Spleen (tissue), 11 donors: ENCODE data around the gene C20orf204. TPM values are rescaled to one million over a fixed set of nuclear protein-coding genes. Genes with fewer than 3 reads are reported as not detected.

Experiments used
- DNase-seq: peaks from one replicate; pipeline ENCODE4 v3.0.0-alpha.2; 2020
- H3K27ac ChIP-seq, 8 donors: fragments of 200-600 bp; sonication (generic) in 7 of 8; 1 replicate in 4 of 8; 2 replicates in 4 of 8; pipeline versions ENCODE4 v1.5.0 to v1.8.0; 2016 to 2021; ENCODE audit warnings: inconsistent platforms in 4 of 8, mild to moderate bottlenecking in 4 of 8, moderate library complexity in 1 of 8
- H3K27me3 ChIP-seq, 7 donors: fragments of 200-600 bp; sonication (generic) in 6 of 7; replicated peaks in 1 of 7; 1 replicate in 4 of 7; 2 replicates in 3 of 7; pipeline versions ENCODE4 v1.5.0 to v1.8.0; 2016 to 2021; ENCODE audit warnings: inconsistent platforms in 3 of 7, mild to moderate bottlenecking in 1 of 7
- H3K36me3 ChIP-seq, 6 donors: fragments of 200-600 bp; sonication (generic) in 5 of 6; 1 replicate in 4 of 6; 2 replicates in 2 of 6; pipeline versions ENCODE4 v1.5.0 to v1.8.0; 2016 to 2021; ENCODE audit warnings: inconsistent platforms in 2 of 6
- H3K4me1 ChIP-seq, 6 donors: fragments of 200-600 bp; sonication (generic) in 5 of 6; 1 replicate in 3 of 6; 2 replicates in 3 of 6; pipeline versions ENCODE4 v1.5.0 to v1.8.0; 2016 to 2021; ENCODE audit warnings: inconsistent platforms in 3 of 6
- H3K4me3 ChIP-seq, 8 donors: fragments of 200-600 bp; sonication (generic) in 7 of 8; 1 replicate in 4 of 8; 2 replicates in 4 of 8; pipeline versions ENCODE4 v1.5.0 to v1.8.0; 2016 to 2021; ENCODE audit warnings: inconsistent platforms in 4 of 8, mild to moderate bottlenecking in 4 of 8, moderate library complexity in 2 of 8
- H3K9me3 ChIP-seq, 8 donors: fragments of 200-600 bp; sonication (generic) in 7 of 8; 1 replicate in 4 of 8; 2 replicates in 4 of 8; pipeline versions ENCODE4 v1.5.0 to v1.8.0; 2016 to 2021; ENCODE audit warnings: inconsistent platforms in 4 of 8
- CTCF ChIP-seq, 11 experiments: fragments of 200-600 bp in 7 of 11; fragments of 450-650 bp in 4 of 11; sonication (generic) in 4 of 11; IDR thresholded peaks in 8 of 11; conservative IDR thresholded peaks in 3 of 11; 1 replicate in 7 of 11; 2 replicates in 4 of 11; pipeline versions ENCODE4 v1.4.0 to v1.8.0; 2016 to 2021; ENCODE audit warnings: antibody characterized with exemption in 11 of 11, inconsistent platforms in 4 of 11, mild to moderate bottlenecking in 1 of 11
- POLR2A ChIP-seq, 3 donors: fragments of 450-650 bp; IDR thresholded peaks; one replicate each; pipeline ENCODE4 v1.5.1; 2017; ENCODE audit warnings: antibody characterized with exemption in 3 of 3, mild to moderate bottlenecking in 1 of 3
- POLR2AphosphoS5 ChIP-seq, 3 donors: sonication (generic); formaldehyde crosslinking; IDR thresholded peaks; one replicate each; pipeline ENCODE4 v1.5.1; 2017; ENCODE audit warnings: antibody characterized with exemption in 3 of 3
- WGBS, 5 donors: extraction: QIAGEN DNeasy Blood & Tissue Kit in 3 of 5; methylation state at CpG; one replicate each; pipeline versions ENCODE4 v1.1.5 to v1.1.7; 2013 to 2018; 5-methylcytosine and 5-hydroxymethylcytosine counted together
- intact Hi-C: fragments of 100-400 bp; cut with DNase I; formaldehyde crosslinking; loops from one replicate; pipeline ENCODE4 v1.15.0; 2023; ENCODE audit warnings: low total_unique reads
- polyA plus RNA-seq, 3 donors: library from polyadenylated mRNA; stranded (reverse); fragments of 200-250 nt; gene quantifications; one replicate each; pipeline ENCODE4 v1.2.1, GENCODE V29; 2013
- total RNA-seq, 7 donors: library from RNA; depleted of rRNA in 3 of 7; stranded (reverse); fragments of >200 nt in 3 of 7; fragmentation: NEBNext Ultra II Directional in 4 of 7; extraction: Animal tissue kit (Norgen Biotek cat#: 25700) in 4 of 7; gene quantifications; one replicate each; pipeline versions ENCODE4 v1.1.0 to v1.2.1, GENCODE V29; 2016 to 2021
- donor health status: healthy with polysubstance abuse.
- donor health status: DM: no; HTN: no; CAD: no; lungs with moderate emphysema.
- donor health status: DM: no; HTN: no; CAD: no.
- donor health status: Bipolar disorder and iron deficiency.
- donor health status: healthy.
- donor health status: DM: no; HTN: no; CAD: no.
- donor health status: DM: yes; HTN: yes; CAD: no.

The C20orf204 gene
- total and polyA plus RNA-seq, 10 donors = 0.85 to 3.9 (median 1.9) TPM

DNA sequence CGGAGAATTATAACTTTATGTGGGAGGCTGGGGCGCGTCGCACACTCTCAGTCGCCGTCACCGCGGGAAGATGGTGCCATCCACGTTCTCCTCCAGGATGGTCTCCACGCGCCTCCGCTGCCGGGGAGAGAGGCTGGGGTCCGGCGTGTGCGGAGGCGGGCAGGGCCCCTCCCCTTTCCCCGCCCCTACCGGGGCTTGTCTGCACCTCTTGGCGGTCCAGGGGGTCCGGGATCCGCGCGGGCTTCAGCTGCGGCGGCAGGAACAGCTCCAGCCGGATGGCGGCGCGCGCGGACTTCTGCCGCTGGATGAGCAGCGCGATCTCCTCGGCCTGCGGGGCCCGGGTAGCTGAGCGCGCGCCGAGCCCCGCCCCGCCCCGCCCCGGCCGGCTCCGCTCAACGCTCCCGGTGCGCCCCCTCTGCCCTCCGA, 47.4 kb downstream of the C20orf204 start:
- no peak for TF ChIP-seq POLR2A (IDR thresholded peaks at IDR 0.05)
- peak in 2 of 3 donors; percentile 47 to 70 for TF ChIP-seq POLR2AphosphoS5 (IDR thresholded peaks at IDR 0.05)
- TF ChIP-seq CTCF (IDR thresholded peaks at IDR 0.05 in 8 of 11, conservative IDR thresholded peaks at IDR 0.05 in 3 of 11) = peak; percentile 14 to 85 (median 69)
- Histone ChIP-seq H3K27ac (peak overlapping the region in 3 of 8 donors; percentile 47 to 93 (median 62)), H3K27me3 (peaks cover 0 to 33% (median 17%) of the 10 kb centered on the region in 7 donors), H3K4me3 (peak overlapping the region; percentile 22 to 88 (median 60)), H3K36me3 (no peaks in the 10 kb centered on the region), H3K4me1 (peaks cover 11 to 60% (median 56%) of the 10 kb centered on the region in 6 donors), H3K9me3 (peaks cover 0 to 9% (median 5%) of the 10 kb centered on the region in 8 donors)
- intact Hi-C loops = loop anchor here (5.0 kb wide), 1 partner anchor 39 kb away; no protein-coding TSS in a partner anchor
- 0 to 1% (median 0%) methylated on average over 12 to 52 of the region's 52 CpGs for WGBS, 5 donors
- peak; percentile 97 for DNase-seq

- Histone ChIP-seq H3K36me3 (no peaks in the 10 kb centered on the region), H3K9me3 (peaks cover 0 to 9% (median 5%) of the 10 kb centered on the region in 8 donors), H3K27ac (peak within 1 kb of the TSS in 3 of 8 donors; percentile 47 to 93 (median 62)), H3K4me3 (peak within 1 kb of the TSS; percentile 22 to 88 (median 60)), H3K4me1 (peaks cover 11 to 53% (median 49%) of the 10 kb centered on the region in 6 donors), H3K27me3 (peaks cover 0 to 33% (median 17%) of the 10 kb centered on the region in 7 donors)
- 1 to 2% (median 2%) methylated on average over 28 to 86 of the region's 86 CpGs for WGBS, 5 donors
- intact Hi-C loops = loop anchor here (5.0 kb wide), 1 partner anchor 38 kb away; no protein-coding TSS in a partner anchor
- TF ChIP-seq POLR2AphosphoS5 (IDR thresholded peaks at IDR 0.05) (peak in 1 of 3 donors; percentile 4), CTCF (IDR thresholded peaks at IDR 0.05 in 8 of 11, conservative IDR thresholded peaks at IDR 0.05 in 3 of 11) (peak in 1 of 11 experiments; percentile 3), POLR2A (IDR thresholded peaks at IDR 0.05) (no peak)
- DNase-seq = no peak
Measured at GRCh38 chr20:64083804-64084684, 48.1 kb downstream of the C20orf204 start, which contains the start of gene LKAAEAR1. Gene LKAAEAR1 (minus strand): TSS chr20:64084398. CDS start chr20:64084219, 179 bp downstream.

DNA sequence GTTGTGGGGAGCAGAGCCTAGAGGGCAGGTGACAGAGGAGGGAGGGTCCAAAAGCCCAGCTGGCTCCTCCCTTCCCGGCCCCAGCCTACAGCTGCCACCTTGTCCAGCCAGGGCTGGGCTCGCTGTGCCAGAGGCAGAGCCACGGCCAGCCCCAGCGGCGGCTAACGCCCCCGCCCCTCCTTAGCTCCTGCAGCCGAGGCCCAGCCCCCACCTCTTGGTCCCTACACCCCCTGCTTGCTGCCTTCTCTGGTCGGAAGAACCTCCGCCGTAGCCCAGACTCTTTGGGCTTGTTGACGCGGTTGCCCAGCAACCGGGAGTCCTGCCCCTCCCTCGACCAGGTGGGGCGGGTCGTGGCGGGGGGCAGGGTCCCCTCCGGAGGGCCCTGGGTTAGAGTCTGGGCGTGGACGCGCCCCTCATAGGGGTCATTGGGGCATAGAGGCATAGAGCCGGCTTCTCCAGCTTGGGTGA, 48.7 kb downstream of the C20orf204 start:
- intact Hi-C loops = loop anchor here (5.0 kb wide), 1 partner anchor 38 kb away; no protein-coding TSS in a partner anchor
- no peak for DNase-seq
- Histone ChIP-seq H3K4me3 (peak overlapping the region in 1 of 8 donors; percentile 88), H3K4me1 (peaks cover 11 to 51% (median 48%) of the 10 kb centered on the region in 6 donors), H3K27ac (no peak overlapping the region), H3K36me3 (no peaks in the 10 kb centered on the region), H3K27me3 (peaks cover 0 to 33% (median 17%) of the 10 kb centered on the region in 7 donors), H3K9me3 (peaks cover 0 to 9% (median 5%) of the 10 kb centered on the region in 8 donors)
- TF ChIP-seq CTCF (IDR thresholded peaks at IDR 0.05 in 8 of 11, conservative IDR thresholded peaks at IDR 0.05 in 3 of 11) = no peak
- no peak for TF ChIP-seq POLR2AphosphoS5 (IDR thresholded peaks at IDR 0.05)
- no peak for TF ChIP-seq POLR2A (IDR thresholded peaks at IDR 0.05)
- 13 to 33% (median 15%) methylated on average over 3 to 23 of the region's 23 CpGs for WGBS, 5 donors
